HL-60 (cell line): ENCODE measurements around the gene TRIM67.

Experiments
- CTCF ChIP-seq: IDR thresholded peaks from one replicate; pipeline ENCODE4 v1.5.1; 2011; ENCODE audit warnings: low read length, control low read depth, inconsistent platforms; ENCODE audit not compliant: insufficient read depth
- GABPA ChIP-seq: IDR thresholded peaks from 2 replicates; pipeline ENCODE4 v1.6.1; 2012; ENCODE audit warnings: low read depth

GRCh38 chr1:231232870-231233734, 71.2 kb downstream of the TRIM67 start:
- TF ChIP-seq GABPA: no peak
- no peak for TF ChIP-seq CTCF
